Spleen (tissue), 11 donors: ENCODE results near the gene SCARB1. TPM values are rescaled to one million over a fixed set of nuclear protein-coding genes. Genes with fewer than 3 reads are reported as not detected.

ENCODE experiments used
- DNase-seq: peaks from one replicate; pipeline ENCODE4 v3.0.0-alpha.2; 2020
- H3K27ac ChIP-seq, 8 donors: fragments of 200-600 bp; sonication (generic) in 7 of 8; 1 replicate in 4 of 8; 2 replicates in 4 of 8; pipeline versions ENCODE4 v1.5.0 to v1.8.0; 2016 to 2021; ENCODE audit warnings: inconsistent platforms in 4 of 8, mild to moderate bottlenecking in 4 of 8, moderate library complexity in 1 of 8
- H3K27me3 ChIP-seq, 7 donors: fragments of 200-600 bp; sonication (generic) in 6 of 7; replicated peaks in 1 of 7; 1 replicate in 4 of 7; 2 replicates in 3 of 7; pipeline versions ENCODE4 v1.5.0 to v1.8.0; 2016 to 2021; ENCODE audit warnings: inconsistent platforms in 3 of 7, mild to moderate bottlenecking in 1 of 7
- H3K36me3 ChIP-seq, 6 donors: fragments of 200-600 bp; sonication (generic) in 5 of 6; 1 replicate in 4 of 6; 2 replicates in 2 of 6; pipeline versions ENCODE4 v1.5.0 to v1.8.0; 2016 to 2021; ENCODE audit warnings: inconsistent platforms in 2 of 6
- H3K4me1 ChIP-seq, 6 donors: fragments of 200-600 bp; sonication (generic) in 5 of 6; 1 replicate in 3 of 6; 2 replicates in 3 of 6; pipeline versions ENCODE4 v1.5.0 to v1.8.0; 2016 to 2021; ENCODE audit warnings: inconsistent platforms in 3 of 6
- H3K4me3 ChIP-seq, 8 donors: fragments of 200-600 bp; sonication (generic) in 7 of 8; 1 replicate in 4 of 8; 2 replicates in 4 of 8; pipeline versions ENCODE4 v1.5.0 to v1.8.0; 2016 to 2021; ENCODE audit warnings: inconsistent platforms in 4 of 8, mild to moderate bottlenecking in 4 of 8, moderate library complexity in 2 of 8
- H3K9me3 ChIP-seq, 8 donors: fragments of 200-600 bp; sonication (generic) in 7 of 8; 1 replicate in 4 of 8; 2 replicates in 4 of 8; pipeline versions ENCODE4 v1.5.0 to v1.8.0; 2016 to 2021; ENCODE audit warnings: inconsistent platforms in 4 of 8
- POLR2A ChIP-seq, 3 donors: fragments of 450-650 bp; IDR thresholded peaks; one replicate each; pipeline ENCODE4 v1.5.1; 2017; ENCODE audit warnings: antibody characterized with exemption in 3 of 3, mild to moderate bottlenecking in 1 of 3
- POLR2AphosphoS5 ChIP-seq, 3 donors: sonication (generic); formaldehyde crosslinking; IDR thresholded peaks; one replicate each; pipeline ENCODE4 v1.5.1; 2017; ENCODE audit warnings: antibody characterized with exemption in 3 of 3
- WGBS, 5 donors: extraction: QIAGEN DNeasy Blood & Tissue Kit in 3 of 5; methylation state at CpG; one replicate each; pipeline versions ENCODE4 v1.1.5 to v1.1.7; 2013 to 2018; 5-methylcytosine and 5-hydroxymethylcytosine counted together
- intact Hi-C: fragments of 100-400 bp; cut with DNase I; formaldehyde crosslinking; loops from one replicate; pipeline ENCODE4 v1.15.0; 2023; ENCODE audit warnings: low total_unique reads
- polyA plus RNA-seq, 3 donors: library from polyadenylated mRNA; stranded (reverse); fragments of 200-250 nt; gene quantifications; one replicate each; pipeline ENCODE4 v1.2.1, GENCODE V29; 2013
- total RNA-seq, 7 donors: library from RNA; depleted of rRNA in 3 of 7; stranded (reverse); fragments of >200 nt in 3 of 7; fragmentation: NEBNext Ultra II Directional in 4 of 7; extraction: Animal tissue kit (Norgen Biotek cat#: 25700) in 4 of 7; gene quantifications; one replicate each; pipeline versions ENCODE4 v1.1.0 to v1.2.1, GENCODE V29; 2016 to 2021
- TF ChIP-seq, protein P1 (sequence below), 11 experiments: fragments of 200-600 bp in 7 of 11; fragments of 450-650 bp in 4 of 11; sonication (generic) in 4 of 11; IDR thresholded peaks in 8 of 11; conservative IDR thresholded peaks in 3 of 11; 1 replicate in 7 of 11; 2 replicates in 4 of 11; pipeline versions ENCODE4 v1.4.0 to v1.8.0; 2016 to 2021; ENCODE audit warnings: antibody characterized with exemption in 11 of 11, inconsistent platforms in 4 of 11, mild to moderate bottlenecking in 1 of 11
- donor health status: healthy with polysubstance abuse.
- donor health status: DM: no; HTN: no; CAD: no; lungs with moderate emphysema.
- donor health status: DM: no; HTN: no; CAD: no.
- donor health status: Bipolar disorder and iron deficiency.
- donor health status: healthy.
- donor health status: DM: no; HTN: no; CAD: no.
- donor health status: DM: yes; HTN: yes; CAD: no.

SCARB1 gene
- total and polyA plus RNA-seq, 10 donors, result 11.9 to 59.3 (median 24.3) TPM

DNA sequence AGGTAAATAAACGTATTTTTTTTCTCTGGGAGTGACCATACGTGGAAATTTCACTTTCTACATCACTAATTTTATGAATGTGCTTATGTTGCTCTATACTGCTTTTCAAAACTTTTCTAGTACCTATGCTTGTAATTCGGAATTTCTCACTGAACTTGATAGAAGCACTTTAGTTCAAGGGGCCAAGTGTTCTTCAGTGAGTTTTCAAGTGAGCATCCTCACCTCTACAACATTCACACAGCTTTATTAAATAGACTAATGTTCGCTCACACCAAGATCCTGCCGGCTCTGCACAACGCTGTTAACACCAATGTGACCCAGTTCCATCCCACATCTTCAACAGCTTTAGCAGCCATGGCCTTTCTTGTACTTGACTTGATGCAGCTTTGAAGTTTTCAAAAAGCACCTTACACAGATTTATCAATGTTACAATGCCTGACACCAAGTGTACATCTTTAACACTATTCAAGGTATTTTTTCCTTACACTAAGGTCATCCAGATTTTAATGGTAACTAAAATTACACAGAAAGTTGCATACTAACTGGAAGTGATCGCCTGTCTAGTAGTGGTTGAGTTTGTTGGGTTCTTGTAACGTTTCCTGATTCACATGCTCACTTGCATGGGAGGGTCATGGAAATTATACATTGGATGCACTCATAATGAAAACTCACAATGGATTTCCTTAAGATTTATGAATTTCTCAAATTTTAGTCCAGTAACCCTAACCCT lies 46.3 kb upstream of the SCARB1 start:
- Histone ChIP-seq H3K36me3 (peaks cover 0 to 40% (median 27%) of the 10 kb centered on the region in 6 donors), H3K4me3 (peak overlapping the region in 1 of 8 donors; percentile 55), H3K27me3 (no peaks in the 10 kb centered on the region), H3K9me3 (no peaks in the 10 kb centered on the region), H3K27ac (peak overlapping the region; percentile 19 to 58 (median 36)), H3K4me1 (peaks cover 31 to 71% (median 61%) of the 10 kb centered on the region in 6 donors)
- WGBS, 5 donors, result 55 to 70% (median 66%) methylated on average over 8 of the region's 8 CpGs
- intact Hi-C loops, result loop anchor here (5.0 kb wide), 1 partner anchor 32 kb away; no protein-coding TSS in a partner anchor
- no peak for DNase-seq
- TF ChIP-seq POLR2AphosphoS5 (IDR thresholded peaks at IDR 0.05) (peak in 1 of 3 donors; percentile 75), POLR2A (IDR thresholded peaks at IDR 0.05) (peak in 1 of 3 donors; percentile 4)
- TF ChIP-seq, protein P1, sequence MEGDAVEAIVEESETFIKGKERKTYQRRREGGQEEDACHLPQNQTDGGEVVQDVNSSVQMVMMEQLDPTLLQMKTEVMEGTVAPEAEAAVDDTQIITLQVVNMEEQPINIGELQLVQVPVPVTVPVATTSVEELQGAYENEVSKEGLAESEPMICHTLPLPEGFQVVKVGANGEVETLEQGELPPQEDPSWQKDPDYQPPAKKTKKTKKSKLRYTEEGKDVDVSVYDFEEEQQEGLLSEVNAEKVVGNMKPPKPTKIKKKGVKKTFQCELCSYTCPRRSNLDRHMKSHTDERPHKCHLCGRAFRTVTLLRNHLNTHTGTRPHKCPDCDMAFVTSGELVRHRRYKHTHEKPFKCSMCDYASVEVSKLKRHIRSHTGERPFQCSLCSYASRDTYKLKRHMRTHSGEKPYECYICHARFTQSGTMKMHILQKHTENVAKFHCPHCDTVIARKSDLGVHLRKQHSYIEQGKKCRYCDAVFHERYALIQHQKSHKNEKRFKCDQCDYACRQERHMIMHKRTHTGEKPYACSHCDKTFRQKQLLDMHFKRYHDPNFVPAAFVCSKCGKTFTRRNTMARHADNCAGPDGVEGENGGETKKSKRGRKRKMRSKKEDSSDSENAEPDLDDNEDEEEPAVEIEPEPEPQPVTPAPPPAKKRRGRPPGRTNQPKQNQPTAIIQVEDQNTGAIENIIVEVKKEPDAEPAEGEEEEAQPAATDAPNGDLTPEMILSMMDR (IDR thresholded peaks at IDR 0.05 in 8 of 11, conservative IDR thresholded peaks at IDR 0.05 in 3 of 11), result no peak

DNA sequence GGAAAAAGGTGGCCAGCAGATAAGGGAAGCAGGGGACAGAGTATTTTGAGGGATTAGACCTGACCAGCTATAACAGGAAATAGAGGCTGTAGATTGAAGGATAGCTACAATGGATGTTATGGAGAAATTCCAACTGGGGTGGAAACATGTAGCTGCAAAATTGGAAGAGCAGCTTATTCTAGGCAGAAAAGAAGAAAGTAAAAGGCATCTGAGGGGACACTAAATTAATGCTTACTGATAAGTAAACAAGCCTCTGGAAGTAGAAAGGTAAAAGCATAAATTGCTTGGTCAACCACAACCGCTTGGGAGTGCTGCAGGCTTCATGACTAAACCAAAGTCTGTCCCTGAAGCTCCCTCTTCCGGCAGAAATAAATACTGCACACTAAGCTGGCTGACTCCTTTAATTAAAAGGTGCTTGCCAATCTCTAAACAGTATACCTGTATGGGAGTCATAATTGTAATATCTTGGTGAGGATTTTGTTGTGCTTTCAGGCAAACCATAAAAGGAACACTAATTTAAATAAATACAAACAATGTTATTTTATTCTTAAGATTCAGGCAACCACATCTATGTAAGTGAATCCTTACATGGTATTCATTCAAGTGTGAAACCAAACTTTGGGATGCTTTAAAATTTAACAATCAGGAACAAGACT lies 43.1 kb upstream of the SCARB1 start:
- DNase-seq, result peak; percentile 85
- WGBS, 5 donors, result 0 to 3% (median 0%) methylated on average over 2 of the region's 2 CpGs

DNA sequence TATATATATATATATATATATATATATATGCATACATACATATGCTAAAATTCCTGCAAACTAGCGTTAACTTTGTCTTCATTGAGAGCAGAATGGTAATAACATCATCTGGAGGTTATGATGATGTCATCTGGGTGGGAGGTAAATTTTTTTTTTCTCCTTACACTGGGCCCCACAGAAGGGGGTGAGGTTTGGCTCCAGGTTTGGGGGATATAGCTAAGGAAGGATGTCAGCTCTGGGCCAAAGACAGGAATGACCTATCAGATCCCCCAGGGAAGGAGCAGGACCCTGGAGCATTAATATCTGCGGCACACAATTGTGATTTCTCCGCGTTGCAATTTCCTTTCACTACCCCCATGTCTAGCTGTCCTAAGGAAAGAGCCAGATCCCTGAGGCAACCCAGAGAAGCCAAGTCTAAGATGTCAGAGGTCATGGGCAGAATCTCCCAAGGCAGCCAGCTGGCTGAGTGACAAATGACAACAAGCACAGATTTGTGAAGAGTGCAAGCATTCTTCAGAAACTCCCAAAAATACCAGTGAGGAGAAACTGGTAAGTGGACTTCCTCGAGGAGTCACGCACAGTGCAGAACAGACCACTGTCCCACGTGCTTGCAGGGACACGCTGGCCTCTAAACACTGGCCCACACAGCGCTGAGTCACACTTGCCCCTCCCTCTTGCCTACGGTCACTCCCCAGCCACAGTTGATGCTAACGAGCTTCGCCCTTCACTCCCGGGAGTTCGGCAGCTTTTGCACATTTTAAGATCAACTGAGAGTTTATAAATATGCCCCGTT lies 40.8 kb upstream of the SCARB1 start:
- peak; percentile 87 for DNase-seq
- intact Hi-C loops, result loop anchor here (5.0 kb wide), 1 partner anchor 38 kb away; no protein-coding TSS in a partner anchor
- 37 to 58% (median 43%) methylated on average over 15 of the region's 15 CpGs for WGBS, 5 donors
- Histone ChIP-seq H3K4me1 (peaks cover 4 to 62% (median 27%) of the 10 kb centered on the region in 6 donors), H3K4me3 (no peak overlapping the region), H3K9me3 (no peaks in the 10 kb centered on the region), H3K36me3 (no peaks in the 10 kb centered on the region), H3K27ac (peak overlapping the region in 7 of 8 donors; percentile 22 to 69 (median 63)), H3K27me3 (no peaks in the 10 kb centered on the region)
- TF ChIP-seq POLR2A (IDR thresholded peaks at IDR 0.05), result no peak
- TF ChIP-seq POLR2AphosphoS5 (IDR thresholded peaks at IDR 0.05), result peak; percentile 75 to 79 (median 78)
- TF ChIP-seq, protein P1 (IDR thresholded peaks at IDR 0.05 in 8 of 11, conservative IDR thresholded peaks at IDR 0.05 in 3 of 11), result no peak

More for the DNA sequence above, 43.1 kb upstream of the SCARB1 start:
- Histone ChIP-seq H3K27ac (peak overlapping the region in 5 of 8 donors; percentile 20 to 64 (median 35)), H3K9me3 (no peaks in the 10 kb centered on the region), H3K4me1 (peaks cover 26 to 77% (median 49%) of the 10 kb centered on the region in 6 donors), H3K4me3 (no peak overlapping the region), H3K36me3 (peaks cover 0 to 22% (median 15%) of the 10 kb centered on the region in 6 donors), H3K27me3 (no peaks in the 10 kb centered on the region)
- peak in 1 of 3 donors; percentile 59 for TF ChIP-seq POLR2AphosphoS5 (IDR thresholded peaks at IDR 0.05)
- TF ChIP-seq, protein P1 (IDR thresholded peaks at IDR 0.05 in 8 of 11, conservative IDR thresholded peaks at IDR 0.05 in 3 of 11), result peak; percentile 86 to 99 (median 95)
- TF ChIP-seq POLR2A (IDR thresholded peaks at IDR 0.05), result no peak
- intact Hi-C loops, result loop anchor here (5.0 kb wide), 1 partner anchor 36 kb away; no protein-coding TSS in a partner anchor
